GM18858 (cell line): ENCODE measurements around the gene ANKRD63.

Experiments used
- ATAC-seq: cut with Tn5 transposase; IDR thresholded peaks from one replicate; pipeline ENCODE4 v1.9.1; 2021; ENCODE audit not compliant: unreplicated experiment

The ANKRD63 gene

DNA sequence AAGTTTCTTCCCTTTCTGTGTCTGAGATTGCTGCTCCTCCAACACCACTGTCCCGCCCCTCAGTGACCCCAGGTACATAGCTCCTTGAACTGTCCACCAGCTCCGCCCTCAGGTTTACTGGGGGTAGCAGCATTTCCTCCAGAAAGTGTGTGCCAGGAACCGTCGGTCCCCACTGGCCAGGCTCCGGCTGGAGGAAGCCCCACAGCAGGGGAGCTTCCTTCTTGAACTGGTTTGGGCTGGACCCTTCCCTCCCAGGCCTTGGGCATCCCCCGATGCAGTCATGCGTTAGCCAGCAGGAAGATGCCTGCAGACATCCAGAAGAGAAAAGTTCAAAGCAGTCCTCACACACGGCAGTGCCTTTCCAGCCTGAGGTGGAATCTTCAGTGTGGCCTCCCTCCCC is 24.3 kb downstream of the ANKRD63 start:
- ATAC-seq: no peak

DNA sequence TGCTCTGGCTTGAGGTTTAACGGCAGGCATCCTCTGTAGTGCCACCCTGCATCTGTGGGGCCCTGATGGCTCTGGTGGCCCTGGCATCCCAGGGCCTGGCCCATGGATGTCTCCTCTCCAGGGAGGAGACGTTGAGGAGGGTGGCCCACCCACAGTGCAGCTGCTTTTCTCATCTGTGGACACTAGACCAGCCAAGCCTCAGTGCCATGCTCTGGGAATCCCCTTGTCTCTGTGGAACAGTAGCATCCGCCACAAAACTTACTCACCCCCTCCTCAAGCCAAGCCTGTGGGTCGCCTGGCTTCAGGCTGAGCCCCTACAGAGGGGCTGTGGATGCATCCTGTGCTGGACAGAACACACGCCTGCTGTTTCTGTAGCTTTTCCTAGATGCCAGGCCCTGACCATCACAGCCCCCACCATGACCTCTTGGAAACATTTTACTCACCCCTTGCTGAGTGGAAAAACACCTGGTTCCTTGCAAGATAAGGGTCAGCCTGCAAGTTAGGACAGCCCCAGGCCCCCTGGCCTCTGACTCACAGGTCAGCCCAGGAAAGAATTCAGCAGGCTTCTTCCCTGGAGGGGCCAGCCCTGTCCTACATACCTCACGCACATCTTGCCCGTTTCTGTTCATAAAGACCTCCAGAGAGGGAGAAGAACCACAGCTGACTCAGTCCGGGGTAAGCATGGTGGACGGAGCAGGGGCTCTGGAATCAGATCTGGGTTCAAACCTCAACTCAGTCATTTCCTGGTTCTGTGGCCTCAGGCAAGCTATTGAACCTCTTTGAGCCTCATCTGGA is 25.0 kb downstream of the ANKRD63 start:
- no peak for ATAC-seq

DNA sequence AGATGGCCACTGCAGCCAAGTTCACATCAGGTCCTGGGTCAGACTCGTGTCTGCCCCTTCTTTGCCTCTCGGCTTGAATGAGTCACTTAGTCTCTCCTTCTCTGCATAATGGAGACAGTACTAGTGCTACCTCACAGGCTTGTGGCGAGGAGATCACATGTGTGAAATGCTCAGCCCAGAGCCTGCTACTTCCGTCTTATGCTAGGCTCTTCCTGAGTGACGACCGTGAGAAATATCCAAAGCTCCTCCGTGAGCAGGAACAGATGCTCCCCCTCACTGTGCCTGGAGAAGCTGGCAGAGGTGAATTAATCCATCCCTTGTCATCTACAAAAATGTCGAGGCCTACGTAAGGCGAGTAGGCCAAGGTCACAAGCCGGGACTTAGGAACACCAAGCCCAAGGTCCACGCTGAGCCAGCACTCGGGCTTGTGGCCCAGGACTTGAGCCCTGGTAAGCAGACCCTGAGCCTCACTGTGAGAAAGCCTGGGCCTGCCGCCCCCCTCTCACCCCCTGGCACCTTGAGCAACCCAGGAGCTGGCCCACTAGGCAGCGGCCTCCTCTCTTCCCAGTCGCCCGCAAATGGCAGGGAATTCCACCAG is 26.1 kb downstream of the ANKRD63 start:
- no peak for ATAC-seq

DNA sequence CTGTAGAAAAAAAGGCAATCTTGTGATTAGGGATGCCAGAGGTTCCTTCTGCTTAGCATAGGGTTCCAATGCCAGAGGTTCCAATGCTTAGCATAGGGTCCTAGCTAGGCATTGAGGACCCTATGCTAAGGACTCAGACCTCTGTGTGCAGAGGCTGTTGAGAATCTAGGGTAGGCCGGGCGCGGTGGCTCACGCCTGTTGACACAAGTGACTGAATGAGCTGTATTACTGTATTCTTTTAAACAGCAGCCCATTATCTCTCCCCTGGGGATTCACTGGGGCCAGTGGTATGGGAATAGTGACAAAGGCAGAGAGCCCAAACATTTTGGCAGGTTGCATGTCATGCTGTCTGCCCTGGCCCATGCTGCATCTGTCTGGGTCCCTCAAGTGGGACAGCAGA is 27.8 kb downstream of the ANKRD63 start:
- ATAC-seq: no peak

DNA sequence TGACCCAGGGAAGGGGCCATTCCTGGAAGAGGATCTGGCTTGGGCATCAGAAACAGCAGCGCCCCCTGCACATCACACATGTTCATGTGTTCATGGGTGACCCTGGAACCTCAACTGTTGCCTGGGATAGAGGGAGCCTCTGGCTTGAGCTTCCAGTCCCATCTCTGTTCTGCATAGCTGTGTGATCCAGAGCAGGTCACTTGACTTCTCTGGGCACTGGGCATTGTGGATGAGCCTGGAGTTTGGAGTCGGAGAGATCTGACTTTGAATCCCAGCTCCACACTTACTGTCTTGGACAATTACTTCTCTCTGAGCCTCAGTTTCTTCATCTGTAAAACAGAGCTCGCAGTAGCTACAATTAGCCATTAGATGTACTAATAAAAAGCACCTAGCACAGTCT is 28.4 kb downstream of the ANKRD63 start:
- no peak for ATAC-seq

DNA sequence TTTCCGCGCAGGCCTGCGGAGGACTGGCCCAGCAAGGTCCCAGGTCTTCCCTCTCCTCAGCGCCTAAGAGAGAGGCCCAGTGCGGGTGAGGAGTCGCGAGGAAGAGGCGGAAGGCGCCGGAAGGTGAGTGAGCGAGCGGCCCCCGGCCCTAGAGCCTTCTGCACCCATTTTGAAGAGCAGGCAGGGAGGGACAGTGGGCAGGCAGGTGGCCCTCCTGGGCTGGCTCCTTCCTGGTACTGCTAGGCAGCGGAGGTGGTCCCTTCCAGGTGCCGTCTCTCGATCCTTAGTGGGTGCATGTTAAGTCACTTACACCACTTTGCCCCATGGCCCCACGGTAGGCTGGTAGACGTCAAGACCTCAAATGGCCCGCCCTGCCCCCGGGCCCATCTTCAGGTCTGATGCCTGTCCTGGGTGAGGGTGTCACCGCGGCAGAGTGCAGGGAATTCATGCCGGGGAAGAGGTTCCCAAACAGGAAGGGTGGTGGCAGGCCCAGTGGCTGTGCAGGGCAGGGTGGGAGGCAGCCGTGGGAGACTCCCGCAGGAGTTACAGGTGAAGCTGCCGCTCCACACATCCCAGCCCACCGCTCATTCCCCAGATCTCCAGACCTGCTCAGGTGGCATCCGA is 29.6 kb downstream of the ANKRD63 start:
- no peak for ATAC-seq

DNA sequence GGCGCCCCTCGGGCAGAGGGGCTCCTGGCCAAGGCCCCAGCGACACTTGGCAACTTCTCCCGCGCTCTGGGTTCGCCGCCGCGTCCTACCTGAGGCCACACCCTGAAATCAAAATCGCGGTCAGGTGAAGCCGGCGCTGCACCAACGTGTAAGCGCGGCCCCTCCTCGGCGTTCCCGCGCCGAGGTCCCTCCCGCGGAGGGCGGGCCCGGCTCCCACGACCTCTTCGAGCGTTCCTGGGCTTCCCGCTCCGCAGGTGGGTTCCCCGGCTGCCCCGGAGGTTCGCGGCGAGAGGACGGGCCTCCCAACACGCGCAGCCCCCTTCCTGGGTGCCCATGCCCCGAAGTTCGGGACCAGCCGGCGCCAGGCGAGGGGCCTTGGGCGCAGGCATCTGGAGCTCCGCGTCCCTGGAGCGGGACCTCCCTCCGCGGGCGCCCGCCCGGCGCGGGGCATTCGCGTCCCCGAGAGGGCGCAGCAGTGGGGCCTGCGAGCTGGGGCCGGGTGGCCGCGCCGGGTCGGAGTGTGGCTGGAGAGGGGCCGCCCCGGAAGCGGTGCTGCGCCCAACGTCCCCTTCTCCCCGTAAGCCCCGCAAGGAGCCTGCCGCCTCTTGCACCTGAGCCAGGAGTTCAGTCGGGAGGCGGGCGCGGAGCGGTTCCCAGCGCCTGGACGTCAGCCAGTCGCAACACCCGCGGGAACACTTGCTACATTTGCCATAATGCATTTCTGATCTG is 30.3 kb downstream of the ANKRD63 start:
- ATAC-seq: no peak

DNA sequence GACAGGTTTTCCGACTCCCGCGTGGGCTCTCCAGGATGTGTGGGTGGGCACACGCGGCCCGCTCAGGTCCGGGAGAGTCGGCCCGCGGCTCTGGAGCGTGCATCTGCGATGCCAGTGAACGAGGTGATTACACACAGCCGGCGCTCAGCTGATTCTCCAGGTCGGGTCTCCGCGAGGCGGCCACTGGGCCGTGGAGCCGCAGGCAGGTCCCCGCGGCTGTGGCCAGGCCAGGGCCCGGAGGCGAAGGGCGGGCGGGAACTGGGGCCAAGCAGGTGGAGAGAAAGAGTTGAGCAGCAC is 30.8 kb downstream of the ANKRD63 start:
- ATAC-seq: no peak

DNA sequence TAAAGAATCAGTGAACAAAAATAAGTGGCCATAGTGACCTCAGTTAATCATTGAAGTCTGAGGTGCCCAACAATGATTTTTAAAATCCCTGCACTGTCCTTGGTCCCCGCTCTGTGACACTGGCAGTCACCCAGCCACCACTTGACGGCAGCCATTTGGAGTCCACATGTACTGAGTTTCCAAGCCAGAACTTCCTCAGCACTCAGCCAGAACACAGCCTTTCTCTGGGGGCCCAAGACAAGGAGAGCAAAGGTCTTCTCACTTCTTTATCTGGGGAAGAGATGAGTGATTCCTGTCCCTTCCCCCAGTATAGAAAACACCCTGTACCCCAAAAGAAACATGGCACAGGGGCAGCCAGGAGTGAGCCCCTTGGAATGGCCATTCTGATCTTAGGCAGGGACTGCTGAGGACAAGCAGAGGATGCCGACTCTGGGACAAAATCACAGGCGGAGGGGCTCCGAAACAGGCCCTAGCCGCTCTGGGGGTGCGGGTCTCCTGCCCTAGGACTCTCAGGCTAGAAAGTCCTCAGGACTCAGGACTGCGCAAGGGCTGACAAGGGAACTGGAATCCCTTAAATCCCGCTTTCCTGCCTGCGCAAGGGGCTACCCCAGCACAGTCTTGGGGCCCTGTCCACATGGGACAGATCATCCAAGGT is 31.3 kb downstream of the ANKRD63 start:
- no peak for ATAC-seq

DNA sequence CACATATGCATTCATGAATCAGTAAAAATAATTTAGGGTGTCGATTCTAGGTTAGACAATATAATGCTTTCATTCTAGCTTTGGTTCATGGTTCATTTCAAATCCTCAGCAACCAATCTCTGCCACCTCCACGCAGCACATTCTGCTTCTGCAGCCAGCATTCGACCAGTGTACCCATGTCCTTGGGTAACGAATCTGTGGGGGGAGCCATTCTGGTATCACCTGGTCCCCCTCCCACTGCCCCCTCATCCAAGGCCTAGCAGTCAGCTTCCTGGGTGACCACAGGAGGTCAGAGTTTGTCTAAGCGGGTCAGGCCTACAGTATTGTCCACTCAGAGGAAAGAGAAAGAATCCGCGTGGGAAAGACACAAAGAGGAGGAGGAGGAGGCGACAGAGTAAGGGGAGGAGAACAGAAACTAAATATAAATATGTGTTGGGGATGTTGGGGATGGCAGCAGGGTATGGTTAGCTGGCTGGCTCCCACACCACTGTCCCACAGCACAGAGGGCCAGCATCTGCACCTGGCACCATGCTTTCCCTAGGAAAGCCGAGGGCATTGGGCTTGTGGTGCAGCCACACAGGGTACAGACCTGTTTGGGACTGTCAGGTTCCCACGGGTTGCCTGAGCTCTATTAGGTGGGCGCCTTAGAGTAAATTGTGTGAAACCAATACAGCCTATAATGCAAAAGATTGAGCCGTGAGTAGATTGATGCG is 31.9 kb downstream of the ANKRD63 start:
- no peak for ATAC-seq

DNA sequence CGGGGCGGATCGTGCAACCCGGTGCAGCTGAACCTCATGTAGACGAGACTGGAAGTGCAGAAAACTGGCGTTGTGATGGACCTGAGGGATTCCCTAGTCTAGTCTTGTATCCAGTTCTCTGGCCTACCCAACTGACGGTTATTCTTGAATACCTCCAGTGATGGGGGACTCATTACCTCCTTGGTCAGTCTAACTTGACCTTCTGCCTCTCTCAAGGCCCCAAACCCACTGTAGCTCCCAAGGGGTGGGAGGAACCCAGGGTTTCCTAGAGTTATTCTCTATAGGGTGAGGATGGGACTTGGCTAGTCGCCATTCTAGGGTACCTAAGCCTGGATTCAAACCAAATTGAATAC is 32.6 kb downstream of the ANKRD63 start:
- ATAC-seq: no peak

DNA sequence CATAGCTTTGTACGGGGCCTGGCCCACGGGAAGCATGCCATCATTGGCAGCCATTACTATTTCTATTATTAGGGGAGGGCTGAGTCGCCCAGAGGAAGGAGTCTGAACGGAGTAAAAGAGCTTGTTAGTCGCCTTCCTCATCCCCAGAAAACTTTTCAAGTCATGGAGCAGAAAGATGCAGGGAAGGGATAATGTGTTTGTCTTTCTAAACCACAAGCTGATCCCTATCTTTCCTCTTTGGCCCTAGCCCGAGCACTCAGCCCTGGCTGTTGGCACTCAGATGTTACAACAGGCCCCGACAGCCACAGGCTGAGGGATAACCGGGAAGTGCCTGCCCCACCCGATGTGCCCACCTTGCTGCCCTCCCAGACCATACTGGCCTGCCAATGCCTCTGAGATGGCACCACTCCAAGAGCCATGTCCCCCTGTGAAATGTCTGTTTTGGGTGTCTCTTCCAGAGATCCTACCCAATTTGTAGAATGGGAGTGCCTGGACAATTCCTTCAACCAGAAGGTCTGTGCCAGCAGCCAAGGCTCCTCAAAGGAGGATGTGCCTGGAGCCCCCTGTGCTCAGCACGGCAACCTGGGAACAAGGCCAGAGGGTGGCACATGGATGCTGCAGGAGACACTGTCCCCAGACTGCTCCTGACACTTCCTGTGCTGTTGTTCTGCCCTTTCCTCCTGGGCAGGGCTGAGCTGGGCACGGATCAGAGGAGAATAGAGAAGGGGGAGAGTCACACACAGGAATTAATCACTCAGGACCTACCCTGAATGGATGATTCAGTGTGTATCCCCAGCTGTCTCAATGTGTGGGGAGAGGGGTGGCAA is 33.2 kb downstream of the ANKRD63 start:
- no peak for ATAC-seq

DNA sequence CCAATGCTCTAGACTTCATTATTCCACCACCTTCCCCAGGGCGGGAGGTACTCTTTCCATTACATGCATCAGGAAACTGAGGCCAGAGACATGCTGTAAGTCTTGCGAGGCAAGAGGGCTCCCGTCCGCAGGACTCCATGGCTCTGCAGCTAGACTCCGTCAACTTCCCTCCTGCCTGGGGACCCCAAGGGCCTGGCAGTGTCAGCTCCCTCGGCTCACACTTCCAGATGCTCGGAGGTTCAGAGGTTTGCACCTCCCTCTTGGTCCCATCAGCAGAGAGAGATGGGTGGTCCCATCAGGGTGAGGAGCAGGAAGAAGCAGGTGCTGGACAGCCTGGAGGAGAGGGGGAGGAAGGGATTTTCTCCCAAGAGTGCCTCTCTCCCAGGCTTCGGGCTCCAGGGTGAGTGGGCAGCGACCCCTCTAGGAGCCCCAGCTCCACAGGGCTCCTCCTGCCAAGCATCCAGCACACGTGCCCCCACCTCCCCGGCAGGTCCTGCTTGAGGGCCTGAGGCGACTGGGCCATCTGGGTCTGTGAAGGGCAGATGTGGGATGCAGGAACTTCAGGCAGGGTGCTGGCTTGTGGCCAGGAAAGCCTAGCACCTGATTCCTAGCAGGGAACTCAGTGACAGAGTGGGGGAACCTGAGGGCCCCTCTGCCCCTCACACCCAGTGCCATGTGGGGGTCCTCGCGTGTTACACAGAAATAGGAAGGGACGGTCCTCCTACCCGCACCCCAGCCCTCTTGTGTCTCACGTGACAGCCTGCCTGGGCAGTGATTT is 34.7 kb downstream of the ANKRD63 start:
- ATAC-seq: no peak

DNA sequence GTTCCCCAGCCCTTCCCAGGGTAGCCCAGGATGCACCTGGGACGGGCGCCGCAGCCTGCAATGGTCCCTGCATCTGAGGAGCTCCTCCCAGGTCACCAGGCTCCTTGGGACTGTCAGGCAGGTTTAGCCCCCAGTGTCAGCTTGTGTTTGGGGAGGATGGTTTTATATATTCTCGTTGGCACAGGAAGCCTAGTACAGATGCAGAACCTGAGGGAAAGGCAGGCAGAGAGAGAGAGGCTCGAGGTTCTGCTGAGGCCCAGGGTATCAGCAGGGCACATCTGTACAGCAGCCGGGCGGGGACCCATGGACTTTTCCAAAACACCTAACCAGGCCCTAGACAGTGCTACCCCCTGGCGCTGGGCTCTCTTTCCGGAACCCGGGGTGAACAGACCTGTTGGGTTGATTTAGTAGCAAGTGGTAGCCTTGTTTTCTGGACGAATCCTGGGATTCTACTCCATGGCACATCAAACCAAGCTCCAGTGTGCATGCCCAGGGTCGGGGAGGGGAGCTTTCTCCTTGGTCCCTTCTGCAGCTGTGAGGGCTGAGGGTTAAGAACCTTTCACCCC is 35.4 kb downstream of the ANKRD63 start:
- no peak for ATAC-seq

DNA sequence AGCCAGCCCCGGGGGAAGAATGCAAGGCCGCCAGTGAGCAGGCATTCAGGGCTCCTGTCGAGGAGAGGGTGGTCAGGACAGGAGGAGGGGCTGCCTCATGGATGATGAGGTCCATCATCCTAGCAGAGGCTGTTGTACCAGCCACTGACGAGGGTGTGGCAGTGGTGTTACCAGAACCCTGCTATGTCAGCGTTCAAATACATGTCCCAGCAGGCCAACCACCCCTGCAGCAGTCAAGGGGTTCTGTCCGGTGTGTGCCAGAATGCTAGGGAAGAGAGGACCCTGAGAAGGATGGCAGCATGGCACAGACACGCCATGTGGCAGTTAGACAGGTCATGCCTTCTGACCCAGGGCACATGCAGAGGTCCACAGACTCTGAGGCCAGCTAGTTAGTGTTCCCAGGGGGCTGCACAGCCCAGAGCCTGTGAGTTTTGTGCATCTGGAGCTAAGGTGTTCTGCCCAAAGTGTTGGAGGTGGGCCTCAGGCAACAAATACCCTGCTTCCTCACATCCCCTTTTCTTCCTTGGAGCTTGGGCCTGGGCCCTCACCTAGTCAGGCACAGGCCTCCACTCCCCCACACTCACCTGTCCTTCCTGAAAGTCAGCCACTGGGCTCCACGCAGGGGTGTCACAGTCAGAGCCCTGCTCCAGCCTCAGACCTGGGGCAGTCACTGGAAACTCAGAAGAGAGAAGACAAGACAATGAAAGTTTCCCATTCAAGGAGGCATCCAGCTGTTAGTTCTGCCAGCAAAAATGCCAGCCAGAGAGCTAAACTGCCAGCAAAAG is 36.2 kb downstream of the ANKRD63 start:
- no peak for ATAC-seq

DNA sequence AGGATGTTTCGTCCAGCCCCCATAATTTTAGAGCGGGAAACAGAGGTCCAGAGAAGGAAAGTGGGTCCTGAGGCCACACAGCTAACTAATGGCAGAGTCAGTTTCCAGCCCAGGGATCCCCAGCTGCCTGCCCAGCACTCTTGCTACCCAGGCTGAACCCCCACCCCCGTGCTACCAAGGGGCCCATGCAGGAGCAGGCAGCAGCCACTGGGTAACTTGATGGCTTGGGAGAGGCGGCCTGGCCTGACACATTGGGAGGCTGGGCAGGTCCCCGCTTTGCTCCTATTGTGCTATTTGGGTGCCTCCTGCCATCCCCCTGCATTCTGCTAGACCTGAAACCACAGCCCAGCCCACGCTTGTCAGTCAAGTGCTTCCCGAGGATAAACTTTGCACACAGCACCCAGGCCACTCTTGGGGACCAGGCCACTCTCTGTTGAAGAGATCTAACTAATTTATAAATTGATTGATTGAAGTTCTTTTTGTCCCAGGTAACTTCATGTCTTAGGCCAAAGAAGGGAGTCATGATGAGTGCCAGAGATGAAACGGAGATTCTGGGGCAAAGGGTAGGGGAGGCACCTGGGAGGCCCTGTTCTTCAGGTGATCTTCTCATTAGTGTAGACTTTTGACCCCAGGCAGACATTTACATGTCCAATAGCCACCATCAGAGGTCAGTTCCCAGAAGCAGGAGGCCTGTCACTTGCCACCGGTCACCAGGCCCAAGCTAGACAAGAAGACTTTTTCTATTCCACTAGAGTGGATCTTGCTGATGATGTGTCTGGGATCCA is 37.0 kb downstream of the ANKRD63 start:
- no peak for ATAC-seq

DNA sequence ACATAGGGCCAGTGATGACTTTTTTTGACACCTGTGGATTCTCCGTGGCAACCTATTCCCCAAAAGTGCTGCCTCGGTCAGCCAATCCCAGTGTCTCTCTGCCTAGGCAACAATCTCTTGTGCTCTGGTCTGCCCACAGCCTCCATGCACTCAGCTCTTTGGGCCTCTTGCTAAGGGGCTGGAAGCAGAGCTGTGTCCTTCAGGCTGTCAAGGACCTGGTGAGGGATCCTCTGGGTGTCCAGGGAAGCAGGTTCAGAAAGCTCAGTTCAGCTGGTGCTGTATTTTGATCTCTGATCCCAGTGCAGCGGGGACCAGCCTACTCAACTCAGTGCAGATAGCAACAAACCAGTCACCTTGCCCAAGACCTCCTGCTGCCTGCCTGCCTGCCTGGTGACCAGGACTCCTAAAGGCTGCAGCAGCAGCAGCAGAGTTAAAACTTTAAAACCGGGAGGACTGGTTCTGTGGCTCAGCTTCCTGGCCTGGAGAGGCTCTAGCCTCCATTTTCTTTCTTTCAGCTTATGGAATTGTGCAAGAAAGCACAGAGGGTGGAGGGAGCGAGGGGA is 37.8 kb downstream of the ANKRD63 start:
- no peak for ATAC-seq
